ENCODE results near the gene DOCK6.

Gene DOCK6

GRCh38 chr19:11288349-11288748, 26.0 kb upstream of the DOCK6 start:
- H3K4me3 ChIP-seq (ENCODE audit: low read depth, low read length), result no peak overlapping the region

GRCh38 chr19:11286312-11286974, 24.1 kb upstream of the DOCK6 start:
- no peak for TF ChIP-seq CTCF (IDR thresholded peaks at IDR 0.05; ENCODE audit: borderline replicate concordance, insufficient read depth, low read depth, low read length)
- H3K4me3 ChIP-seq (ENCODE audit: low read depth, low read length), result no peak overlapping the region

More at GRCh38 chr19:11288349-11288748, 26.0 kb upstream of the DOCK6 start:
- peak; percentile 44; the same call in 1 of the 2 replicates for TF ChIP-seq CTCF (IDR thresholded peaks at IDR 0.05; ENCODE audit: borderline replicate concordance, insufficient read depth, low read depth, low read length)

- no peak for TF ChIP-seq CTCF (IDR thresholded peaks at IDR 0.05; ENCODE audit: borderline replicate concordance, insufficient read depth, low read depth, low read length)
- H3K4me3 ChIP-seq (ENCODE audit: low read depth, low read length), result no peak overlapping the region
Observed at GRCh38 chr19:11284515-11284914, 22.2 kb upstream of the DOCK6 start.

- TF ChIP-seq CTCF (IDR thresholded peaks at IDR 0.05; ENCODE audit: borderline replicate concordance, insufficient read depth, low read depth, low read length), result no peak
- no peak overlapping the region for H3K4me3 ChIP-seq (ENCODE audit: low read depth, low read length)
Observed at GRCh38 chr19:11281356-11282049, 19.2 kb upstream of the DOCK6 start.

DNA sequence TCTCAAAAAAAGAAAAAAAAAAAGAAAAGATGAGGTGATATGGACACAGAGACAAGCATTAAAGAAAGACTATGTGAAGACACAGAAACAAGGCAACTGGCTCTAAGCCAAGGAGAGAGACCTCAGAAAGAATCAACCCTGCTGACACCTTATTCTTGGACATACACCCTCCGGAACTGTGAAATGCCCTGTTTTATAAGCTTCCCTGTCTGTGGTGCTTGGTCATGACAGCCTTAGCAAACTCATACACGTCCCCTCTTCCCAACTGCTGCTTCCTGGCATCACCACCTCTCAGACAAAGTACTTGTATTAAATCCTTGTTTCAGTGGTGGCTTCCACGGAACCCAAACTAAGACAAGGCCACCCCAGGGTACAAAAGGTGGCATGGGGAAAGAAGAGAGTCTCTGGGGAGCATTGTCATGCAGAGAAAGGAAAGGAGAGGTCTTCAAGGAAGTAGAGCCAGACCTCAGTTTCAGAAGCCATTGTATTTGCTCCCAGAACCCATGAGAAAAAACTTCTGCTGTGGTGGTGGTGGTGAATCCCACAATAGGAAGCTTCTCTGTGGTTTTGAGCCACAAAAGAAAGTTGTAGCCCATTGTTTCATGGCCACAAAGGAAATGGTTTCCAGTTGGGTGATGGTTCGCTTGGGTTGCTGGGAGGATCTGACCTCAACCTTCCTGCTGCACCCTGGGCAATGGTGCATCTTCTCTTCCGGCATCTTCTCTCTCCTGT, 17.3 kb upstream of the DOCK6 start:
- TF ChIP-seq CTCF (IDR thresholded peaks at IDR 0.05; ENCODE audit: borderline replicate concordance, insufficient read depth, low read depth, low read length), result no peak
- no peak overlapping the region for H3K4me3 ChIP-seq (ENCODE audit: low read depth, low read length)

DNA sequence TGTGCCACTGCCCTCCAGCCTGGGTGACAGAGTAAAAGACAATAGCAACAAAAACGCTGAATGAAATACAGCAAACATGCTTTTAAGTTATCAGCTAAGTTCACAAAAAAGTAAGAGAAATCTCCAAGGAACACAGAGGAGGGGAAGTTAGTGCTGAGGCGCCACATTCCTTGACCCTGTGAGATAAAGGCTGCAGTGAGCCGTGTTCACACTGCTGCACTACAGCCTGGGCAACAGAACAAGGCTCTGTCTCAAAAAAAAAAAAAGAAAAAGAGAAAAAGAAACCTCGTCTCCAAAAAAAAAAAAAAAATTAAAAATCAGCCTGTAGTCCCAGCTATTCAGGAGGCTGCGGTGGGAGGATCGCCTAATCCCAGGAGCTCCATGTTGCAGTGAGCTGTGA, 16.3 kb upstream of the DOCK6 start:
- H3K4me3 ChIP-seq (ENCODE audit: low read depth, low read length), result no peak overlapping the region
- TF ChIP-seq CTCF (IDR thresholded peaks at IDR 0.05; ENCODE audit: borderline replicate concordance, insufficient read depth, low read depth, low read length), result no peak
